HEK293 (cell line): ENCODE results near the gene MYLK2.

Experiments
- CTCF ChIA-PET: fragments of 350-600 bp; formaldehyde crosslinking; extraction: SDS; loops from one replicate; lab custom pipeline; 2021; ENCODE audit warnings: antibody characterized with exemption; lab: Yijun Ruan, JAX
- POLR2A ChIA-PET: fragments of 300-600 bp; formaldehyde crosslinking; extraction: SDS; loops from one replicate; lab custom pipeline; 2020; ENCODE audit warnings: antibody characterized with exemption, inconsistent platforms; lab: Yijun Ruan, JAX
- H3K27ac ChIP-seq: fragments of 200-500 bp; sonication (Bioruptor generic); 2 replicates; pipeline ENCODE4 v1.5.1; 2014; ENCODE audit warnings: low read depth, low read length, control low read depth, inconsistent platforms; ENCODE audit errors: extremely low read depth
- H3K36me3 ChIP-seq, 2 experiments: fragments of 200-500 bp in 1 of 2; sonication (Bioruptor generic) in 1 of 2; 1 replicate in 1 of 2; 2 replicates in 1 of 2; pipeline ENCODE4 v1.5.1; 2014 to 2017; ENCODE audit warnings: inconsistent platforms in 2 of 2, low read length in 2 of 2; ENCODE audit not compliant: control insufficient read depth in 2 of 2, insufficient read depth in 1 of 2
- H3K4me1 ChIP-seq: fragments of 200-500 bp; sonication (Bioruptor generic); 2 replicates; pipeline ENCODE4 v1.5.1; 2014; ENCODE audit warnings: mild to moderate bottlenecking, low read length, inconsistent platforms; ENCODE audit not compliant: control insufficient read depth, insufficient read depth
- H3K4me3 ChIP-seq: 2 replicates; pipeline ENCODE4 v1.5.1; 2011; ENCODE audit warnings: low read depth, mild to moderate bottlenecking, control low read depth, low read length, moderate library complexity
- H3K9me3 ChIP-seq: fragments of 200-500 bp; sonication (Bioruptor generic); 2 replicates; pipeline ENCODE4 v1.5.1; 2014; ENCODE audit warnings: low read depth, low read length, inconsistent platforms; ENCODE audit not compliant: control insufficient read depth, insufficient read depth
- BCL11A ChIP-seq: fragments of 450-650 bp; formaldehyde crosslinking; IDR thresholded peaks from 2 replicates; pipeline ENCODE4 v1.5.1; 2016; ENCODE audit warnings: low read depth, missing biosample characterization, missing genetic modification characterization
- EGR2 ChIP-seq: fragments of 450-650 bp; formaldehyde crosslinking; IDR thresholded peaks from 2 replicates; pipeline ENCODE4 v1.5.1; 2016; ENCODE audit warnings: low read depth, missing biosample characterization, missing genetic modification characterization
- GLIS2 ChIP-seq: fragments of 450-650 bp; formaldehyde crosslinking; IDR thresholded peaks from 2 replicates; pipeline ENCODE4 v1.5.1; 2016; ENCODE audit warnings: missing biosample characterization, missing genetic modification characterization
- KLF16 ChIP-seq: fragments of 450-650 bp; formaldehyde crosslinking; IDR thresholded peaks from 2 replicates; pipeline ENCODE4 v1.5.1; 2017; ENCODE audit warnings: missing biosample characterization, missing genetic modification characterization
- SP7 ChIP-seq: fragments of 450-650 bp; formaldehyde crosslinking; IDR thresholded peaks from 2 replicates; pipeline ENCODE4 v1.5.1; 2016; ENCODE audit warnings: missing biosample characterization, missing genetic modification characterization
- ZBTB17 ChIP-seq: fragments of 450-650 bp; formaldehyde crosslinking; IDR thresholded peaks from 2 replicates; pipeline ENCODE4 v1.5.1; 2016; ENCODE audit warnings: missing biosample characterization, missing genetic modification characterization
- ZBTB20 ChIP-seq: fragments of 450-650 bp; formaldehyde crosslinking; IDR thresholded peaks from 2 replicates; pipeline ENCODE4 v1.5.1; 2016; ENCODE audit warnings: missing biosample characterization, missing genetic modification characterization
- ZBTB8A ChIP-seq: fragments of 450-650 bp; formaldehyde crosslinking; IDR thresholded peaks from 2 replicates; pipeline ENCODE4 v1.5.1; 2016; ENCODE audit warnings: missing biosample characterization, missing genetic modification characterization
- ZFP3 ChIP-seq: fragments of 450-650 bp; formaldehyde crosslinking; IDR thresholded peaks from 2 replicates; pipeline ENCODE4 v1.5.1; 2016; ENCODE audit warnings: low read depth, missing biosample characterization, missing genetic modification characterization
- ZIC2 ChIP-seq: fragments of 450-650 bp; formaldehyde crosslinking; IDR thresholded peaks from 2 replicates; pipeline ENCODE4 v1.5.1; 2016; ENCODE audit warnings: missing biosample characterization, missing genetic modification characterization
- ZNF112 ChIP-seq: fragments of 450-650 bp; formaldehyde crosslinking; IDR thresholded peaks from 2 replicates; pipeline ENCODE4 v1.5.0; 2017; ENCODE audit warnings: missing biosample characterization, missing genetic modification characterization
- ZNF133 ChIP-seq: fragments of 450-650 bp; formaldehyde crosslinking; IDR thresholded peaks from 2 replicates; pipeline ENCODE4 v1.5.1; 2016; ENCODE audit warnings: missing biosample characterization, missing genetic modification characterization
- ZNF138 ChIP-seq: fragments of 450-650 bp; formaldehyde crosslinking; IDR thresholded peaks from 2 replicates; pipeline ENCODE4 v1.5.1; 2016; ENCODE audit warnings: missing biosample characterization, missing genetic modification characterization, borderline replicate concordance
- ZNF155 ChIP-seq: fragments of 450-650 bp; formaldehyde crosslinking; IDR thresholded peaks from 2 replicates; pipeline ENCODE4 v1.5.1; 2016; ENCODE audit warnings: missing biosample characterization, missing genetic modification characterization
- ZNF24 ChIP-seq: fragments of 450-650 bp; formaldehyde crosslinking; IDR thresholded peaks from 2 replicates; pipeline ENCODE4 v1.5.1; 2016; ENCODE audit warnings: missing biosample characterization, missing genetic modification characterization
- ZNF521 ChIP-seq: fragments of 450-650 bp; formaldehyde crosslinking; IDR thresholded peaks from 2 replicates; pipeline ENCODE4 v1.5.1; 2017; ENCODE audit warnings: missing biosample characterization, mild to moderate bottlenecking, missing genetic modification characterization
- ZNF561 ChIP-seq: fragments of 450-650 bp; IDR thresholded peaks from 2 replicates; pipeline ENCODE4 v1.5.1; 2018; ENCODE audit warnings: missing biosample characterization, missing genetic modification characterization, borderline replicate concordance
- ZNF701 ChIP-seq: fragments of 450-650 bp; formaldehyde crosslinking; IDR thresholded peaks from 2 replicates; pipeline ENCODE4 v1.5.1; 2016; ENCODE audit warnings: missing biosample characterization, missing genetic modification characterization
- ZNF843 ChIP-seq: fragments of 450-650 bp; formaldehyde crosslinking; IDR thresholded peaks from 2 replicates; pipeline ENCODE4 v1.5.1; 2016; ENCODE audit warnings: missing biosample characterization, missing genetic modification characterization
- TF ChIP-seq, protein P1 (sequence below): fragments of 450-650 bp; formaldehyde crosslinking; IDR thresholded peaks from 2 replicates; pipeline ENCODE4 v1.5.1; 2016; ENCODE audit warnings: missing biosample characterization, missing genetic modification characterization
- TF ChIP-seq, protein P2 (sequence below): fragments of 450-650 bp; formaldehyde crosslinking; IDR thresholded peaks from 2 replicates; pipeline ENCODE4; 2016; ENCODE audit warnings: missing biosample characterization, missing genetic modification characterization
- TF ChIP-seq, protein P3 (sequence below): fragments of 450-650 bp; formaldehyde crosslinking; IDR thresholded peaks from 2 replicates; pipeline ENCODE4 v1.5.1; 2016; ENCODE audit warnings: missing biosample characterization, missing genetic modification characterization, low read depth
- TF ChIP-seq, protein P4 (sequence below): fragments of 450-650 bp; formaldehyde crosslinking; IDR thresholded peaks from 2 replicates; pipeline ENCODE4 v1.5.1; 2017; ENCODE audit warnings: missing biosample characterization, missing genetic modification characterization
- TF ChIP-seq, protein P5 (sequence below): fragments of 450-650 bp; formaldehyde crosslinking; IDR thresholded peaks from 2 replicates; pipeline ENCODE4 v1.5.1; 2016; ENCODE audit warnings: missing biosample characterization, missing genetic modification characterization

Gene MYLK2

DNA sequence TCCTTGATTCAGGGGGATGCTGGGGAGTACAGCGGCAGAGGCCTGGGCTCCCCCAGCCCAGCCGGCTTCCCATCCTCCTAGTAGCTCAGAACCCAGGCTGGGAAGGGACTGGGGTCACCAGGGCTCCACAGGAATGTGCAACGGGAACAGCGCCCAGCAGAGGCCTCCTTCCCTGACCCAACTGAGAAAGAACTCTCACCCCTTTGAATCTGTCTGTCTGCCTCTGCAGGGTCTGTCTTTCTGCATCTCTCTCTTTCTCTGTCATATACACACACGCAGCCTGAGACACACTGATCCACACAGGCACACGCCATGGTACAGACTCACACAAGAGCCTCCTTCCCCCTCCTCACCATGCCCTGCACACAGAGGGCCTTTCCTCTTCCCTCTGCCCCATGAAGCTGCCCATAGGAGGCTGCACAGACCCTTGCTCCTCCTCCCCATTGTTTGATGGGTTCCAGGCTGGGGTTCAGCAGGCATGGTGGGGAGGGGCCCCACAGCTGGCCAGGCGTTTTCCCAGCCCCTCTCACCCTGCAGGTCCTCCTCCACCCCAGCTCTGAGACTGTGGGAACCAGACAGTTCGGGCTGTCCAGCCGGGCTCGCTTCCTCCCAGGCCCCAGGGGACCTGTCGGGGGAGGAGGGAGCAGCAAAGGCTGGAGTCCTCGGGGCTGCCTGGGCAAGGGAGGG, 23.5 kb downstream of the MYLK2 start:
- H3K4me1 ChIP-seq: no peaks in the 10 kb centered on the region
- TF ChIP-seq EGR2 (tag by site-specific recombination): no peak
- no peak for TF ChIP-seq ZNF843 (tag by site-specific recombination)
- TF ChIP-seq ZNF701 (tag by site-specific recombination): no peak
- TF ChIP-seq ZBTB17 (tag by site-specific recombination): no peak
- no peak for TF ChIP-seq KLF16 (tag by site-specific recombination)
- no peak for TF ChIP-seq ZNF521 (tag by site-specific recombination)
- TF ChIP-seq, protein P1, sequence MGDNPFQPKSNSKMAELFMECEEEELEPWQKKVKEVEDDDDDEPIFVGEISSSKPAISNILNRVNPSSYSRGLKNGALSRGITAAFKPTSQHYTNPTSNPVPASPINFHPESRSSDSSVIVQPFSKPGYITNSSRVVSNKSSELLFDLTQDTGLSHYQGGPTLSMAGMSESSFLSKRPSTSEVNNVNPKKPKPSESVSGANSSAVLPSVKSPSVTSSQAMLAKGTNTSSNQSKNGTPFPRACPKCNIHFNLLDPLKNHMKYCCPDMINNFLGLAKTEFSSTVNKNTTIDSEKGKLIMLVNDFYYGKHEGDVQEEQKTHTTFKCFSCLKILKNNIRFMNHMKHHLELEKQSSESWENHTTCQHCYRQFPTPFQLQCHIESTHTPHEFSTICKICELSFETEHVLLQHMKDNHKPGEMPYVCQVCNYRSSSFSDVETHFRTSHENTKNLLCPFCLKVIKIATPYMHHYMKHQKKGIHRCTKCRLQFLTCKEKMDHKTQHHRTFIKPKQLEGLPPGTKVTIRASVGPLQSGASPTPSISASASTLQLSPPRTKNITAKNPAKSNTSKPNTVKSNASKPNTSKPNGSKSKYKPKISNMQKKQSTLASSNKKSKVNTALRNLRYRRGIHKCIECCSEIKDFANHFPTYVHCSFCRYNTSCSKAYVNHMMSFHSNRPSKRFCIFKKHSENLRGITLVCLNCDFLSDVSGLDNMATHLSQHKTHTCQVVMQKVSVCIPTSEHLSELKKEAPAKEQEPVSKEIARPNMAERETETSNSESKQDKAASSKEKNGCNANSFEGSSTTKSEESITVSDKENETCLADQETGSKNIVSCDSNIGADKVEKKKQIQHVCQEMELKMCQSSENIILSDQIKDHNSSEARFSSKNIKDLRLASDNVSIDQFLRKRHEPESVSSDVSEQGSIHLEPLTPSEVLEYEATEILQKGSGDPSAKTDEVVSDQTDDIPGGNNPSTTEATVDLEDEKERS (tag by site-specific recombination): no peak
- TF ChIP-seq GLIS2 (tag by site-specific recombination): peak; percentile 29; the same call in 1 of the 2 replicates
- TF ChIP-seq ZIC2 (tag by site-specific recombination): peak; percentile 70
- TF ChIP-seq, protein P2, sequence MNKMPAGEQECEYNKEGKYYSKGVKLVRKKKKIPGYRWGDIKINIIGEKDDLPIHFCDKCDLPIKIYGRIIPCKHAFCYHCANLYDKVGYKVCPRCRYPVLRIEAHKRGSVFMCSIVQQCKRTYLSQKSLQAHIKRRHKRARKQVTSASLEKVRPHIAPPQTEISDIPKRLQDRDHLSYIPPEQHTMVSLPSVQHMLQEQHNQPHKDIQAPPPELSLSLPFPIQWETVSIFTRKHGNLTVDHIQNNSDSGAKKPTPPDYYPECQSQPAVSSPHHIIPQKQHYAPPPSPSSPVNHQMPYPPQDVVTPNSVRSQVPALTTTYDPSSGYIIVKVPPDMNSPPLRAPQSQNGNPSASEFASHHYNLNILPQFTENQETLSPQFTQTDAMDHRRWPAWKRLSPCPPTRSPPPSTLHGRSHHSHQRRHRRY (tag by site-specific recombination): no peak
- TF ChIP-seq, protein P3, sequence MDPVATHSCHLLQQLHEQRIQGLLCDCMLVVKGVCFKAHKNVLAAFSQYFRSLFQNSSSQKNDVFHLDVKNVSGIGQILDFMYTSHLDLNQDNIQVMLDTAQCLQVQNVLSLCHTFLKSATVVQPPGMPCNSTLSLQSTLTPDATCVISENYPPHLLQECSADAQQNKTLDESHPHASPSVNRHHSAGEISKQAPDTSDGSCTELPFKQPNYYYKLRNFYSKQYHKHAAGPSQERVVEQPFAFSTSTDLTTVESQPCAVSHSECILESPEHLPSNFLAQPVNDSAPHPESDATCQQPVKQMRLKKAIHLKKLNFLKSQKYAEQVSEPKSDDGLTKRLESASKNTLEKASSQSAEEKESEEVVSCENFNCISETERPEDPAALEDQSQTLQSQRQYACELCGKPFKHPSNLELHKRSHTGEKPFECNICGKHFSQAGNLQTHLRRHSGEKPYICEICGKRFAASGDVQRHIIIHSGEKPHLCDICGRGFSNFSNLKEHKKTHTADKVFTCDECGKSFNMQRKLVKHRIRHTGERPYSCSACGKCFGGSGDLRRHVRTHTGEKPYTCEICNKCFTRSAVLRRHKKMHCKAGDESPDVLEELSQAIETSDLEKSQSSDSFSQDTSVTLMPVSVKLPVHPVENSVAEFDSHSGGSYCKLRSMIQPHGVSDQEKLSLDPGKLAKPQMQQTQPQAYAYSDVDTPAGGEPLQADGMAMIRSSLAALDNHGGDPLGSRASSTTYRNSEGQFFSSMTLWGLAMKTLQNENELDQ (tag by site-specific recombination): no peak
- TF ChIP-seq, protein P4, sequence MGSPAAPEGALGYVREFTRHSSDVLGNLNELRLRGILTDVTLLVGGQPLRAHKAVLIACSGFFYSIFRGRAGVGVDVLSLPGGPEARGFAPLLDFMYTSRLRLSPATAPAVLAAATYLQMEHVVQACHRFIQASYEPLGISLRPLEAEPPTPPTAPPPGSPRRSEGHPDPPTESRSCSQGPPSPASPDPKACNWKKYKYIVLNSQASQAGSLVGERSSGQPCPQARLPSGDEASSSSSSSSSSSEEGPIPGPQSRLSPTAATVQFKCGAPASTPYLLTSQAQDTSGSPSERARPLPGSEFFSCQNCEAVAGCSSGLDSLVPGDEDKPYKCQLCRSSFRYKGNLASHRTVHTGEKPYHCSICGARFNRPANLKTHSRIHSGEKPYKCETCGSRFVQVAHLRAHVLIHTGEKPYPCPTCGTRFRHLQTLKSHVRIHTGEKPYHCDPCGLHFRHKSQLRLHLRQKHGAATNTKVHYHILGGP (tag by site-specific recombination): no peak
- TF ChIP-seq, all 188 proteins: peak for 2
- Histone ChIP-seq H3K36me3 (no peaks in the 10 kb centered on the region), H3K27ac (no peak overlapping the region), H3K9me3 (no peaks in the 10 kb centered on the region), H3K4me3 (no peak overlapping the region)
- POLR2A ChIA-PET: interaction anchor here (0.6 kb wide), 2 partner anchors 37 to 448 kb away, joined by 5 to 6 read pairs; no protein-coding TSS in a partner anchor
- CTCF ChIA-PET: interaction anchor here (0.9 to 3.7 kb wide), 5 partner anchors 10 to 110 kb away, joined by 3 to 17 read pairs (median 4); partner anchors contain the start of gene PDRG1

DNA sequence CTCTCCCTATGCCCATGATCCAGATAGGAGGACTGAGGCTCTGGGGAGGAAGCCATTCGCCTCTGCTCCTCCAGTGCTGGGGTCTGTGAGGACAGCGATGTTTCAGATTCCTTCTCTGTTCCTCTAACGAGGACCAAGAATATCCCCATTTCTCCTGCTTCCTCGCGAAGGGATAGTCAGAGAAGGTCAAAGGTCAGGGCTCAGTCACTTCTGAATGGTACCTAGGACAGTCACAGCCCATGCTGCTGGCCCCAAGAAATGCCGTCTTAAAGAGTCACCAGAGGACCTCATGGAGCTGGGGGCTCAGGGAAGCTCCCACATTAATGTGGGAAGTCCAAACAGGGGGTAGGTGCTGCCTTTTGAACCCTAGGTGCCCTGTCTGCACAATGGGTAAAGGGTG, 24.1 kb downstream of the MYLK2 start:
- no peak for TF ChIP-seq ZBTB8A
- TF ChIP-seq ZNF561: no peak
- no peak for TF ChIP-seq ZNF138
- TF ChIP-seq ZBTB20 (tag by site-specific recombination): no peak
- TF ChIP-seq ZFP3 (tag by site-specific recombination): no peak
- TF ChIP-seq SP7 (tag by site-specific recombination): no peak
- no peak for TF ChIP-seq ZNF155 (tag by site-specific recombination)
- TF ChIP-seq BCL11A (tag by site-specific recombination): no peak
- TF ChIP-seq, protein P5, sequence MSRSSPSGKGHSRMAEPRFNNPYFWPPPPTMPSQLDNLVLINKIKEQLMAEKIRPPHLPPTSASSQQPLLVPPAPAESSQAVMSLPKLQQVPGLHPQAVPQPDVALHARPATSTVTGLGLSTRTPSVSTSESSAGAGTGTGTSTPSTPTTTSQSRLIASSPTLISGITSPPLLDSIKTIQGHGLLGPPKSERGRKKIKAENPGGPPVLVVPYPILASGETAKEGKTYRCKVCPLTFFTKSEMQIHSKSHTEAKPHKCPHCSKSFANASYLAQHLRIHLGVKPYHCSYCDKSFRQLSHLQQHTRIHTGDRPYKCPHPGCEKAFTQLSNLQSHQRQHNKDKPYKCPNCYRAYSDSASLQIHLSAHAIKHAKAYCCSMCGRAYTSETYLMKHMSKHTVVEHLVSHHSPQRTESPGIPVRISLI (tag by site-specific recombination): no peak
- no peak for TF ChIP-seq ZNF24 (tag by site-specific recombination)
- TF ChIP-seq ZNF133 (tag by site-specific recombination): no peak
- no peak for TF ChIP-seq ZNF112
- Histone ChIP-seq H3K9me3 (no peaks in the 10 kb centered on the region), H3K4me1 (no peaks in the 10 kb centered on the region), H3K4me3 (no peak overlapping the region), H3K27ac (no peak overlapping the region), H3K36me3 (no peaks in the 10 kb centered on the region)
- ChIA-PET CTCF (interaction anchor here (1.1 to 3.7 kb wide), 3 partner anchors 9 to 109 kb away, joined by 4 to 17 read pairs (median 11); partner anchors contain the start of gene PDRG1), POLR2A (no interaction called here)
